GM21786 (cell line): Measurements from ENCODE around the gene RNASET2.
A peak's percentile ranks its signal among the peaks of the same experiment; 100 is the strongest.

Experiments used
- ATAC-seq: cut with Tn5 transposase; IDR thresholded peaks from one replicate; pipeline ENCODE4 v1.9.1; 2021; ENCODE audit not compliant: unreplicated experiment

RNASET2 gene

GRCh38 chr6:166970091-166970490 is 13.7 kb upstream of the RNASET2 start:
- ATAC-seq, result no peak

GRCh38 chr6:166969390-166970002 is 13.1 kb upstream of the RNASET2 start:
- no peak for ATAC-seq

- ATAC-seq, result no peak
Observed at GRCh38 chr6:166966268-166966667, 9.9 kb upstream of the RNASET2 start.

GRCh38 chr6:166960609-166960978 is 4.2 kb upstream of the RNASET2 start:
- ATAC-seq, result no peak

- no peak for ATAC-seq
Observed at GRCh38 chr6:166959911-166960608, 3.7 kb upstream of the RNASET2 start.

- peak; percentile 18 for ATAC-seq
Observed at GRCh38 chr6:166958926-166959861, 2.8 kb upstream of the RNASET2 start.

- ATAC-seq, result no peak
Observed at GRCh38 chr6:166957805-166958076, 1.4 kb upstream of the RNASET2 start.

GRCh38 chr6:166957087-166957804 is 896 bp upstream of the RNASET2 start:
- peak; percentile 44 for ATAC-seq

- ATAC-seq, result no peak
Observed at GRCh38 chr6:166955865-166956443, 396 bp downstream of the RNASET2 start.

- ATAC-seq, result no peak
Observed at GRCh38 chr6:166955121-166955864, 1.1 kb downstream of the RNASET2 start.

- no peak for ATAC-seq
Observed at GRCh38 chr6:166954118-166954713, 2.1 kb downstream of the RNASET2 start.

GRCh38 chr6:166952567-166953486 is 3.5 kb downstream of the RNASET2 start:
- ATAC-seq, result no peak

GRCh38 chr6:166952121-166952520 is 4.2 kb downstream of the RNASET2 start:
- ATAC-seq, result no peak

GRCh38 chr6:166951670-166952060 is 4.7 kb downstream of the RNASET2 start:
- ATAC-seq, result no peak

- peak; percentile 93 for ATAC-seq
Observed at GRCh38 chr6:166950892-166951669, 5.3 kb downstream of the RNASET2 start.

- peak; percentile 38 for ATAC-seq
Observed at GRCh38 chr6:166950443-166950821, 5.9 kb downstream of the RNASET2 start.

GRCh38 chr6:166949528-166950442 is 6.6 kb downstream of the RNASET2 start:
- ATAC-seq, result no peak
